ENCODE measurements around the gene BAK1.
"Not testable (repeated sequence)": the region's sequence is repeated elsewhere in the genome, so short reads cannot be mapped to it uniquely, and the experiment has no call there.

The BAK1 gene

DNA sequence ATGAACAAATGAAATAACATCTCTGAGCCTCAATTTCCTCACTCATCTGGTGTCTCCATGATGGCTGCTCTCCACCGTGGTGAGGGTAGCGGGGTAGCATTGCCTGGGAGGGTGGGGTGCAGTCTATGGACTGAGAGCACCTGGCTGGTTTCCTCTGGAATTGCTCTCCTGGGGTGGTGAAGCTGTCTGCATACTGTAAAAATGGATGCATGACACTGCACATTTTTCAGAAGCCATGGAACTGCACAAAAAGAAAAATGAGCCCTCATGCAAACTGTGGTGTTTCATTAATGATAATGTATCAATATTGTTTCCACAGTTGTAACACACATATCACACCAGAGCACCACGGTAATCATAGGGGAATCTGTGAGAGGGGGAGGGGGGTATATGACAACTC is 28.9 kb upstream of the BAK1 start:
- in situ Hi-C loops (cut with MboI; ENCODE audit: low sequenced_read_pairs), result no loop called here

DNA sequence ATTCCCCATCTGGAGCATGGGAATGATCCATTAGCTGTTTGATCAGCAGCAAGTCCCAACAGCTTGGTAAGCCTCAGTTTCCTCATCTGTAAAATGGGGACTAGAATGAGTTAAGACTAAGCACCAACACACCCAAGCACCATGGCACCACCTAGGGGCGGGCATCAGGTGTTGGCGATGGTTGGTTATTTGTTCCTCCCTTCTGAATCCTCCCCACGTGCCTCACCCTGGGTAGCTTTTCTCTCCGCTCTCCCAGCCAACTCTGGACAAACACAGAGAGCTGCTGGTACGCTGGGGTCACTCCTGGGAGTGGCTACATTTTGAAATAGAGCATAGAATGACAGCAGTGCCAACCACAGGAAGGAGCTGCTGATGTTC is 27.7 kb upstream of the BAK1 start:
- in situ Hi-C loops (cut with MboI; ENCODE audit: low sequenced_read_pairs), result no loop called here

DNA sequence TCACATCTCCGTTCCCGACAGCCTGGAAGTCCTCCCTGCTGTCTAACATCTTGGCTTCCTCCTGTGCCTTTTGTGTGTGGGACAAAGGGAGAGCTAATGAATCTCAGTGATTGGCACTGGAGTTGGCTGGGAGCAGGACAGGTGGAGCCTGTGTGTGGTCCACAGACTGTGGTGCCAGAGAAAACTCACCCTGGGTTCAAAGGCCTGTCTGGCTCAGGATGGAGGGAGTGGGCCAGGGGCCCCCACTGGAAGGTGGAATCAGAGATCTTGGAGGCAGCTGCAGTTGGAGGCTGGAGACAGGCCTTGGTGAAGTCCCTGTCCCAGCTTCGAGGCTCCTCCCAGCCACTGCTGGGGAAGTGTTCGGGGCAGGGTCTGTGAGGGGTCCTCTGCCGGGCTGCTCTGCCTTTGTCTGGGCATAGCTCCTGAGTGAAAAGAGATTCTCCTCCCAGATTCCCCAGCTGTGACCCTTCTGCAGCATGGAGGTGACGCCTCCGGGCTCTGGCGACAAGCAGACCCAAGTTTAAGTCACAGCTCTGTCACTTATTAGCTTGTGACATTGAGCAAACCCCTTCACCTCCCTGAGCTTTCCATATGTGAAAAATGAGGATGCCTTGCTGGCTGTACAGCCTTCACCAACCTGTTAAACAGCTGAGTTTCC is 27.2 kb upstream of the BAK1 start:
- in situ Hi-C loops (cut with MboI; ENCODE audit: low sequenced_read_pairs), result no loop called here

DNA sequence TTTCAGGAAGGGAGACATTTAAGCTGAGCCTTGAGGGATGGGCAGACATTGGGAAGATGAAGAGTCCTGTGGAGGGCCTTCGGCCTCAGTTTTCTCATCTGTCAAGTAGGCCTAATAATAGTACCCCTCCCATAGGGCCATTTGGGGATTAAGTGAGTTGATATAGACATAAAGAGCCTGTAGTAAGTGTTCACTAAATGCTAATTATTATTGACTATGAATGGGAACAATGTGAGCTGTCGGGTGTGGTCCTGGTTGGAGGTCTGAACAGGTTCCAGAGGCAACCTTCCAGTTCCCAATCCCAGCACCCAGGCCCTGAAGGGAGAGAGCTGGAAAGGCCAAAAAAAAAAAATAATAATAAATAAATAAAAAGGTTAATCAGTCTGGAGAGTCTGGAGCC is 26.6 kb upstream of the BAK1 start:
- in situ Hi-C loops (cut with MboI; ENCODE audit: low sequenced_read_pairs), result no loop called here

DNA sequence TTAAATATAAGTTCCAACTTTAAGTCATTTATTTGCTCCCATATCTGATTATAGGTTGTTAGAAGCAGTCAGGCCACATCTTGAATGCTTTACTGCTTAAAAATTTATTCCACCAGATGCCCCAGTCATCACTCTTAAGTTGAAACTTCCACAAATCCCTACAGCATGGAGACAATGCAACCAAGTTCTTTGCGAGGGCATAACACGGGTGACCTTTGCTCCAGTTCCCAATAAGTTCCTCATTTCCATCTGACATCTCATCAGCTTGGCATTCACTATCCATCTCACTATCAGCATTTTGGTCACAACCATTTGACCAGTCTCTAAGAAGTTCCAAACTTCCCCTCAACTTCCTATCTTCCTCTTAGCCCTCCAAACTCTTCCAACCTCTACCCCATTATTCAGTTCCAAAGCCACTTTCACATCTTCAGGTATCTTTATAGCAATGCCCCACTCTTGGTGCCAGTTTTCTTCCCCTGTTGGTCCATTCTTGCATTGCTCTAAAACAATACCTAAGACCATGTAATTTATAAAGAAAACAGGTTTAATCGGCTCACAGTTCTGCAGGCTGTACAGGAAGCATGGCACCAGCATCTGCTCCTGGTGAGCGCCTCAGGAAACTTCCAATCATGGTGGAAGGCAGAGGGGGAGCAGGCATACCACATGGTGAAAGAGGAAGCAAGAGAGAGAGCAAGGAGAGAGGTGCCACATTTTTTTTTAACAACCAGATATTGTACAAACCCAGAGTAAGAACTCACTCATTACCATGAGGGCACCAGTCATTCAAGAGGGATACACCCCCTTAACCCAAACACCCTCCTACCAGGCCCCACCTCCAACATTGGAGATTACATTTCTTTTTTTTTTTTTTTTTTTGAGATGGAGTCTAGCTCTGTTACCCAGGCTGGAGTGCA is 25.1 kb upstream of the BAK1 start:
- in situ Hi-C loops (cut with MboI; ENCODE audit: low sequenced_read_pairs), result no loop called here

DNA sequence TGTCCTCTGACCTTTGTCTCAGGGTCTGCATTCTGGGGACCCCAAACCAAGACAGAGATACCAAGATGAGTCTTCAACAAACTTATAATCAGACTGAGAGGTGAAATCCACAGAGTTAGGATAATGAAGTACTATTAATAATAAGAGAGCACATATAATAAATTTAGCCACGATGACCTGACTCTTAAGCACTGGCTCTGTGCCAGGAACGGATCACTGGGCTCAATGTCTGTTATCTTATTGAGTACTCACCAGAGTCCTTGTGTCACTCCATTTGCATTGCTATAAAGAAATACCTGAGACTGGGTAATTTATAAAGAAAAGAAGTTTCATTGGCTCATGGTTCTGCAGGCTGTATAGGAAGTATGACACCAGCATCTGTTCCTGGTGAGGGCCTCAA is 22.1 kb upstream of the BAK1 start:
- in situ Hi-C loops (cut with MboI; ENCODE audit: low sequenced_read_pairs), result no loop called here

DNA sequence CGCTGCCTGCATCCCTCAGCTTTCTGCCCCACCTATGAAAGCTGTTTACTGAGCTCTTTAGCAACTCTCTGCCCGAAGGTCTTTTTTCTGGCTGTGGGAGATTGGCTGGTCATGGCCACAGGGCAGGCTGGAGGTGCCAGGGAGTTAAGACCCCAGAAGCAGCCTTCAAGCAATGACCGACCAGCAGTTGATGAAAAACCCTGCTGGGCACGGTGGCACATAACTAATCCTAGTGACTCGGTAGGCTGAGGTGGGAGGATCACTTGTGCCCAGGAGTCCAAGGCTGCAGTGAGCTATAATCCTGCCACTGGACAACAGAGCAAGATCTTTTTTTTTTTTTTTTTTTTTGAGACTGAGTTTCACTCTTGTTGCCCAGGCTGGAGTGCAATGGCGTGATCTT is 20.7 kb upstream of the BAK1 start:
- in situ Hi-C loops (cut with MboI; ENCODE audit: low sequenced_read_pairs), result no loop called here

DNA sequence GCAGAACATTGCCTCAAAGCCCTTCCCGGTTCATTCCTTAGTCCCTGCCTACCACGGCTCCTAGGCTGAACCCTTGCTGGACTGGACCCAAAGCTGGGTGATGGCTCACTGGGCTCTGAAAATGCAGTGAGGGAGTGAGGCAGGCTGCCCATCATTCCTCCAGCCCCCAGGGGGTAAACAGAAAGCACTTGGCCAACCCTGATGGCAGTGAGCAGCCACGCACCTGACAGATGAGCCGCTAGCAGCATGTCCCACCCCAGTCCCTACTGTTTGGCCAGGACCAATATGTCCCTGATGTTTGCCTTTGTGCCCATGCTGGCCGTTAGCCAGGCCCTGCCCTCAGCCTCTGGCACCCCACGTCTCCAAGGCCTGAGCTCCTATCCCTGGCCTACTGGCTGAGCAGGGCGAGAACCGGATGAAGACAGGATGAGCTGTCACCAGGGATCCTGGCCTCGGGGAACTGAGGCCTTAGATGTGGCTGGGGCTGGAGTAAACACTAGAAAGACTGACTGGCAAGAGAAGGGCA is 19.4 kb upstream of the BAK1 start:
- in situ Hi-C loops (cut with MboI; ENCODE audit: low sequenced_read_pairs), result no loop called here

DNA sequence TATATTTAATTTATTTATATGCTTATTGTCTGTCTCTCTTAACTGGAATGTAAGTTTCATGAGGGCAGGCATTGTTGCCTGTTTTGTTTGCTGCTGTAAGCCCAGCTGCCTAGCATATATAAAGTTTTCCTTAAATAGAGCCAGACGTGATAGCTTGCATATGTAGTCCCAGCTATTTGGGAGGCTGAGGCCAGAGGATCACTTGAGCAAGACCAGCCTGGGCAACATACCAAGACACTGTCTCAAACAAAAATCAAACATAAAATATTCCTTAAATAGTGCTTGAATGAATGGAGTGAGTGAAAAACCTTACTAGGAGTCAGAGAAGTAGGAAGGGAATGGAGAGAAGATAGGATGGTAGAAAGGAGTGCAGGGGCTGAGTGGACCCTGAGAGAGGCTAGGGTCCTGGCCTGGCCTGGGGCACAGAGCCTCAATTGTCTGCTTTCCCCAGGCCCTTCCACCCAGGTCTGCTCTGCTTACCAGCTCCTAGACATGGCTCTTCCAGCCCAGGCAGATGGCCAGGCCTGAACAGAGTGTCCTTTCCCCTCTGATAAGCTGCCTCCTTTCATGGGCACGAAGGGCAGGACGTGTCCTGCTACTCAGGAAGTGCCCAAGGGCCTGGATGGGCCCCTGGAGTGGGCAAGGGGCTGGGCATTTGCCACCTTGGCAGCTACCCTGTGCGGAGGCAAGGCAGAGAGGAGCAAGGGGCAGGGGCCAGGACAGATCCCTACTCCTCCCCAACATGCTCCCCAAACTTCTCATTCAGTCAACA is 17.7 kb upstream of the BAK1 start:
- in situ Hi-C loops (cut with MboI; ENCODE audit: low sequenced_read_pairs), result no loop called here

DNA sequence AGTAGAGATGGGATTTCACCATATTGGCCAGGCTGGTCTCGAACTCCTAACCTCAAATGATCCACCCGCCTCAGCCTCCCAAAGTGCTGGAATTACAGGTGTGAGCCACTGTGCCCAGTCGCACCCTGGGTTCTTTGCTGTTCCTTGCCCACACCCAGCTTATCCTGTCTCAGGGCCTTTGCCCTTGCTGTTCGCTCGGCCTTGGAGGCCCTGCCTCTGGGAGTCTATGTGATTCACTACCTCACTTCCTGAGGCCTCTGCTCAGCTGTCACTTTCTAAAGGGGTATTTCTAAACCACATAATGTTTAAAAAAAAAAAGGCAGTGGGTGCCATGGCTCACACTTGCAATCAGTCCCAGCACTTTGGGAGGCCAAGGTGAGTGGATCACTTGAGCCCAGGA is 16.8 kb upstream of the BAK1 start:
- in situ Hi-C loops (cut with MboI; ENCODE audit: low sequenced_read_pairs), result not testable (repeated sequence)

DNA sequence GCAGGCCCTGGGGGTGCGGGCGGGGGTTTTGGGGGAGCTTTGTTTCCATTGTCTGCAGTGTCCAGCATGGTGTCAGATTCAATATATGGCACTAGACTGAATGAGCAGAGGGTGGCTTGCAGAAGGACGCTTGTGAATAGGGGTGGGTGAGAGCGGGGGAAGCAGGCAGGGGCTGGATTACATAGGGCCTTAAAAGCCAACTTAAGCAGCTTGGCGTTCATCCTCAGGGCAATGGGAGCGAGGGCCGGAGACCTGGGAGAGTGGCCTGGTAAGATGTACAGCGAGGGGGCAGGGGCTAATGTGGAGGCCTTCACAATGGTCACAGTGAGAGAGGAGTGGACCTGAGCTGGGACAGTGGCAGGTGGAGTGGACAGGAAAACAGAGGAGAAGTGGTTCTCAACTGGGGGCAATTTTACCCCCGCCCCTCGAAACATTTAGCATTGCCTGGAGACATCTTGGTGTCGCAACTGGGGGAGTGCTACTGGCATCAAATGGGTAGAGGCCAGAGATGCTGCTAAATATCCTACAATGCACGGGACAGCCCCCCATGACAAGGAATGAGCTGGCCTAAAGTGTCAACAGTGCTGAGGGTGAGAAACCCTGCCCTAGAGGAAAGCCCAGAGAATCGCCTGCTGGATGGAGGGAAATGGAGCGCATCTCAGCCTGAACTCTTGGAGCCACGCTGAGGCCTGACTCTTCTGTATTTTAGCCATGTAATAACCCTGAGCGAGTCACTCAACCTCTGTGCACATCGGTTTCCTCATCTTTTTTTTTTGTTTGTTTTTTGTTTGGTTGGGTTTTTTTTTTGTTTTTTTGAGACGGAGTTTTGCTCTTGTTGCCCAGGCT is 15.1 kb upstream of the BAK1 start:
- in situ Hi-C loops (cut with MboI; ENCODE audit: low sequenced_read_pairs), result no loop called here

DNA sequence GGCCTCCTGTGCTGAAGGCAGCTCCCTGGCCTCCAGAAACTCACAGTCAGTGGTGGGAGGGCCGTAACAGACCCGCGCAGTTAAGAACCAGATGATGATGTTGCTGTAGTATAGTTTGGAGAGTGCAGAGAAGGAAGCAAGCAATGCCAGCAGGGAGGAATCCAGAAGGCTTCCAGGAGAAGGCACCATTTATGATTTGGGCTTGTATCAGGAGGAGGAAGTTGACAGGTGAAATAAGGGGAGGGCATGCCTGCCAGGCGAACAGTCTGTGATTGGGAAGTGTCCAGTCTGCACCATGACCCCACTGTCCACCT is 13.3 kb upstream of the BAK1 start:
- in situ Hi-C loops (cut with MboI; ENCODE audit: low sequenced_read_pairs), result no loop called here

DNA sequence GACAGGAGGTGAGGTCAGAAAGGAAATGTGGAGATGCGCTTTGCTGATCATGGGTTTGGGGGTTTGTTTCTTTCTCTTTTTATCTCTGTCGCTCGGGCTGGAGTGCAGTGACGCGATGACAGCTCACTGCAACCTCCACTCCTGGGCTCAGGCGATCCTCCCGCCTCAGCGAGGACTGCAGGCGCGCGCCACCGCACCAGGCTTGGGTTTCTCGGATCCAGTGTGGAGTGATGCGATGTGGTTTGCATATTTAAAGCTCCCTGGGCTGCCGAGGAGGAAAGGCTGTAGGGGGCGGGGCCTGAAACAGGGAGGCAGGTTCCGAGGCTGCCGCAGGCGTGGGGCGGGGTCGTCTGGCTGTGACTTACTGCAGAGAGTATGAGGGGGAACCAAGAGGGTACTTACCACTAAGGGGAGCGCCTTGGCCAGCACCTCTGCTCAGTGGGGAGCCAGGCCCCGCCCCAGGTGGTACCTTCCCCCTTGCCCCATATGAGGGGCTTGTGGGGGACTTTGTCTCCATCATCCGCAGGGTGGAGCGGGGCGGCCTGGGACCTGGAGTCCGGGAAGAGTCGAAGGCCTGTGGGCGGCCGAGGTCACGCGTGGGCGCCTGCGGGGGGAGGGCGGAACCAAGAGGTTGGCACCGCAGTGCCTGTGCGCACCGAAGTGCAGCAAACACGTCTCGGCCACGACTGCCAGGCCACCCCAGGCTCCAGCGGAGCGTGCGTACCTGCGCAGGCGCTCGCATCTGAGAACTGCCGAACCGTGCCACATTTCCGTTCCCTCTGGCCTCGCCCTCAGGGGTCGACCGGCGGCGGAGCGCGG is 12.7 kb upstream of the BAK1 start:
- in situ Hi-C loops (cut with MboI; ENCODE audit: low sequenced_read_pairs), result no loop called here

DNA sequence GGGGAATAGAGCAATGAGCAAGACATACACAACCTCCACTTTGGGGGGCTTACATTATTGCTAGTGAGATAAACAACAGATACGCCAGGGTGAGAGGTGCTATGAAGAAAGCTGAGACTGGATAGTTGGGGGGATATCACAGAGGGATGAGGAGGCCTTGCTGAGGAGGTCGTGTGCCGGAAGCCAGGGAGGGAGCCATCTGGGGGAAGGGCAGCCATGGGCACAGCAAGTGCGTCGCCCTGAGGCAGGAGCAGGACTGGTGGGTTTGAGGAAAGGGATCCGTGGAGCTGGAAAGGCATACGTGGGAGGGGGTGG is 12.2 kb upstream of the BAK1 start:
- in situ Hi-C loops (cut with MboI; ENCODE audit: low sequenced_read_pairs), result no loop called here

DNA sequence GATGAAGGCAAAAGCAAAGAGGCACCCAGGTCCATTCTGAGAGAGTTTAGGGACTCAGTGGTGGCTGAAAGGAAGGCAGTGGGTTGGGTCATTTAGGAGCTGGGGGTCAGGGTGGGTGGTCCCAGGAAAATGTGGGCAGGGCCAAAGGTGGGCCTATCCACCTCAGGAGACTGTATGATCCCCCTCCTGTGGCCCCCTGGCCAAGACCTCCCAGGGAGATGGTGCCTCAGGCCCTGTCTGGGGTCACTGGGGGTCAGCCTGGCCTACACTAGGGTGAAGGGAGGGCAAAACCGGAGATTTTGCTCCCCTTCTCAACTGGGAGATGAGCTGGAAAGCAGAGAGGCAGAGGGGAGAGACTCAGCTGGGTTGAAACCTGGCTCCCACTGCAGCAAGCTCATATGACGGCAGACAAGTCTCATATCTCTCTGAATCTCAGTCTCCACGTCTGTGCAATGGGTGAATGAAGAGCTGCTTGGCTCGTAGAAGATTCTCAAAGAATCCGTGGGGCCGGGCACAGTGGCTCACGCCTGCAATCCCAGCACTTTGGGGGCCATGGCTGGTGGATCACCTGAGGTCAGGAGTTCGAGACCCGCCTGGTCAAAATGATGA is 11.5 kb upstream of the BAK1 start:
- in situ Hi-C loops (cut with MboI; ENCODE audit: low sequenced_read_pairs), result no loop called here

DNA sequence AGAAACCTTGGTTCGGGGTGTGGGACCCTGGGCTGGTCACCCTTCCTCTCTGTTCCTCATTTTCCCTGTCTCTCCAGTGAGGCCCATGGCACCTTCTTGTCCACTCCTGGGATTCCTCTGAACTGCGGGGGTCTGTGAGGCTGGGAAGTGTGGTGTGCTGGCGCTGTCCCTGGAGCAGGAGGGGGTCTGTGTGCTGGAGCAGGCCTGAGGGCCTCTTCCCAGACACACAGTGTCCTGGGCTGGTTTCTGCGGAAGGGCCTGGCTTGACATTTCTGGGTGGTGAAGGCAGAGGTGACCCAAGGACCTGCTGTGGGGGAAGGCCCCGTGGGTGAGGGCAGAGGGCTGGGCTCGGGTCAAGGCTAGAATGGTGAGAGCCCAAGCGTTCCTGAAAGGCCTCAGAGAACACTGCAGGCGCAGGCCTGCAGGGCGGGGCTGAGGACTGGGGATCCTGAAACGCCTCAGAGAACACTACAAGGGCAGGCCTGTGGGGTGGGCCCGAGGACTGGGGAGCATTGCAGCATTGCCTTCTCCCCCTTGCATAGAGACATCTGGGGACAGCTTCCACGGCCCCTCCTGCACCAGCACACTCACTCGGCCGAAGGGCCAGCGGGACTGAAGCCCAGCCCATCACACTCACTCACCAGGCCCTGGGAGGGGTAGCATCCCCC is 10.6 kb upstream of the BAK1 start:
- in situ Hi-C loops (cut with MboI; ENCODE audit: low sequenced_read_pairs), result no loop called here

DNA sequence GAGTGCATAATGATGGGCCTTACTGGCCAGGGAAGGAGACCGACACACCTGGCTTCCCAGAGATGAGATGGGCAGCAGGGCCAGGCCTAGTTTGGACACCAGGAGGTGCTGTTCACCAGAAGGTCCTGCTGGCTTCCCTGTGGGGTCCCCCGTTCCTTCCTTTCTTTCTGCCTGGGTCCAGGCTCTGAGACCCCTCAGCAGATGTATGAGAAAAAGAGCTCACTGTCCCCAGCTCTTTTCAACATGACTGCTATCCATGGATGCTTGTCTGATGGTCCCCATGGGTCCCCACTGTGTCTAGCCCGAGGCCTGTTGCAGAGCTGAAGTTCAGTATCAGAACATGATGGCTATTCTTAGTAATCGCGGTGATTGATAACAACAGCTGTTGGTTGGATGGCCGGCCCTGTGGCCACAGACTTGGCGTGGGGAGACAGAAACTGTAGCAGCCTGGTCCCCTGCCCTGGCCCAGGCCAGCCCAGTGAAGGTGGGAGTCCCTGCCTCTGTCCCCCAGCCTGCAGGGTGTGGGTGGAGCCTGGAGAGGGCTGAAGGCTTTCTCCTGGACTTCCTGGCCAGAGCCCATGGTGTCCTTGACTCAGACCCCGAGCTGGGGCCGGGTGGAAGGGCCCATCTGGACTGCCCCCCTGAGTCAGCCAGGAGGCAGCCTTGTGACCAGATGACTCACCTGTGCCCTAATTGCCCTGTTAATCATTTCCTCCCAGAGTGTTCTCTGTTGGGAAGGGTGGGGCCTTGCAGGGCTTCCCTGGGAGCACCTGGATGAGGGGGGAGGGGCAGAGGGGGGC is 9.9 kb upstream of the BAK1 start:
- in situ Hi-C loops (cut with MboI; ENCODE audit: low sequenced_read_pairs), result no loop called here

DNA sequence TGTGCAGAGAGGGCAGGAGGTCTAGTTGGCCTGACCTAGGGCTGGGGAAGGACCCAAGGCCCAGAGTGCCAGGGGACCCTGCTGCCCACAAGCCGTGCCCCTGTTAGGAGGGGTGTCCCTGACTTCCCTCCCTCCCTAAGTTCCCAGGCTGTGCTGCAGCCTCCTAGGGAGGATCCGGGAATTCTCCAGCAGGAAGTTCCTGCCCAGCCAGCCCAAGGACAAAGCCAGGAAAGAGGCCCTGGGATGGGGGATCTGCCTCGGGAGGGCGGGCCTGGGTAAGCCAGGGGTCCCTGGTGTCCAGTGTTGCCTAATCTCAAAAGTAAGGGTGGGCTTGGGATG is 9.3 kb upstream of the BAK1 start:
- in situ Hi-C loops (cut with MboI; ENCODE audit: low sequenced_read_pairs), result no loop called here

DNA sequence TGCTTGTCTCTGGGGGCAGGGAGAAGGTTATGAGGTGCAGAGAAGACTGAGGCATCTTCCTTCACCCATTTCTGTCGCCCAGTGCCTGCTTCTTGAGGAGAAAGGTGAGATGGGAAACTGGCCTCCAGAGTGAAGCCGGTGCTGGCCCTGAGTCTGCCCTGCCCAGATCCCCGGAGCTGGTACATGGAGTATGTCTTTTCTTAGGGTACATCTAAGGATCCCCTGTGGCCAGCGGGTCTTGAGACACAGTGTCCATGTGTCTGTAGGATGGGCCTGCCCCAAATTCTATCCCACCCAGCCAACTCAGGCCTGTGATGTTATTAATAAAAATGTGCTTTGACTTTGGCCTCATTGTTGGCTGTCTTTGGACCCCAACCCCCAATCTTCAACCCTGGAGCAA is 8.8 kb upstream of the BAK1 start:
- in situ Hi-C loops (cut with MboI; ENCODE audit: low sequenced_read_pairs), result no loop called here

Data from hTERT RPE-1 (cell line).